HuH-7.5 (cell line): Measurements from ENCODE around the gene NUDT14.

Source experiments
- DNase-seq: peaks from one replicate; pipeline ENCODE4 v3.0.0; 2011; ENCODE audit warnings: low spot score

Gene NUDT14

GRCh38 chr14:105158794-105159193 is 22.3 kb downstream of the NUDT14 start:
- no peak for DNase-seq

DNA sequence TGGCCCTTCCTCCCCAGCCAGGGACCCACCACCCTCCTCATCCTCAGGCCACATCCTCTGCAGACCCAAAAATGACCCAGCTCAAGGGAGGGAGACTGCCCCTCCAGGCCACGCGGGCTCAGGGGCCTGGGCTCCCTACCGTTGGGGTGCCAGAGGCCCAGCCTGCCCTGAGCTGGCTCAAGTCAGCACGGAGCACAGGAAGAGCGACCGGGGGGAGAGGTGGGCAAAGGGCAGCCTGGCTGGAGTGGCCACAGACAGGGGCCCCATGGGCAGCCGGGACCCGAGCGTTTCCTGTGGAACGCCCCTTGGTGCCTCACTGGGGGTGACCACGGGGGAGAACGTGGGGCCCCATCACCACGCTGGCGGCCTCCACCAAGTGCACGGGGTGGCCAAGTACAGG is 23.2 kb downstream of the NUDT14 start:
- DNase-seq, result no peak

DNA sequence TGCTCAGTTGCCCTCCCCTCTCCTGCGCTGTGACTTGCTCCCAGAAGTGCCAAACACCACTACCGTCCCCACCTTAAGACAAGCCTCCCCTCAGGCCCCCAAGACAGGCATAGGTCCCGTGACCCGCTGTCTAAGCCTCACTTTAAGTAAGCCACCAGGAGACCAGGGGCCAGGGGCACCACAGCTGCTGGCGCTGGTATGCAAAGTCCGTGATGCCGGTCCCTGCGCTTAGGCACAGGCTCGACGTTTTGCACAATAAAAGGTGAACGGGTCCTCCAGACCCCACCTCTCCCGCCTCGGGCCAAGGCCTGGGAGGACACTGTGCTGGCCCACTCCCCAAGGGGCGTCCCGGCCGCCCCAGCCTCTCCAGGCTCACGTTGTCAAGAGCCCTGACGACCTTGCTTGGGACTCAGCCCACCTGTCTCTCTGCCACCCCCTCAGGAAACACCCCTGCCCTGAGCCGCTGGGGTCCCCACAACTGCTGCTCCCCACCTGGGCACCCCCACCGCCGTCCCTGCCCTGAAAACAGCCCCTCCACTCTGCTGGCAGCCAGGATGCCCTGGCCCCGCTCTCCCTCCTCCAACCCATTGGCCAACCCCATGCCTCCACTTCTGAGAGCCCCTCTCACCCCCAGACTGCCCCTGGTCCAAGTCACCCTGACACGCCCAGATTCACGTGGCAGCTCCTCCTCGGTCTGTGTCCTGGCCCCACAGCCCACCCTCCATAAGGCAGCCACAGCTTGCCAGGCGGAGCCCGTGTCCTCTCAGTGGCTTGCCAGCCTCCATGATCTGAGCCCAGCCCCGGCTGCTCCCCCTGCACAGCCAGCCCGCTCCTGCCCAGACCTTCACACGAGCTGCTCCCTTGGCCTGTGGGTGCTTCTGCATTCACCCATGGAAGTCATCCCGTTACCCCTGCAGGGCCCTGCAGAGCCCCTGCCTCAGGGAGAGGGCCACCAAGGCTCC is 24.4 kb downstream of the NUDT14 start:
- no peak for DNase-seq

DNA sequence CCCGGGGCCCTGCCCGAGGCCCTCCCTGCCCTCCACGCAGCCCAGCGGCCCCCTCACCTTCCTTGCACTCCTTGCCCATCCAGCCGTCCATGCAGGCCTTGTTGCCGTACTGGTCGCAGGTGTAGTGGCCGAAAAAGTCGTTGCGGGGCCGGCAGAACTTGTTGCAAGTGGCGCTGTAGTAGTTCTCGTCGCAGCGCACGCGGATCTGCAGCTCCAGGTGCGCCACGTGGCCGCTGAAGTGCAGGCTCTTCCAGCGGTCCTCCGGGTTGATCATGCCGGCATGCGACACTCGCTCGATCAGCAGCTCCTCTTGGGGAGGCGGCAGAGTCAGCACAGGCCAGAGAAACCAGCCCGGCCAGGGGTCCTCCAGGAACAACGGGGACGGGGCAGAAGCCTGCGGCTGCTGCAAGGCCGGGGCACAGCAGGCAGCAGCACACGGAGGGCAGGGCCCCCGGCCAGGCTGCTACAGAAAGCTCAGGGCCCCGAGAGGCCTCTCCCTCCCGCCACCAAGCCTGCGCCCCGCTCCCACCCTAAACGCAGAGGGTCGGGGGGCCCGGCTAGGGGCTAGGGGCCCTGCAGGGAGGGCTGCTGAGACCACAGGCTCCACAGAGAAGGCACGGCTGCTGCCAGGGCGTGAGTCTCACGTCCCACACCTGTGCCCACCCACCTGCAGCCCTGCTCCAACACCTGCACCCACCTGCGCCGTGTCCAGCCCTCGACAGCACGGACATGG is 25.3 kb downstream of the NUDT14 start:
- no peak for DNase-seq

DNA sequence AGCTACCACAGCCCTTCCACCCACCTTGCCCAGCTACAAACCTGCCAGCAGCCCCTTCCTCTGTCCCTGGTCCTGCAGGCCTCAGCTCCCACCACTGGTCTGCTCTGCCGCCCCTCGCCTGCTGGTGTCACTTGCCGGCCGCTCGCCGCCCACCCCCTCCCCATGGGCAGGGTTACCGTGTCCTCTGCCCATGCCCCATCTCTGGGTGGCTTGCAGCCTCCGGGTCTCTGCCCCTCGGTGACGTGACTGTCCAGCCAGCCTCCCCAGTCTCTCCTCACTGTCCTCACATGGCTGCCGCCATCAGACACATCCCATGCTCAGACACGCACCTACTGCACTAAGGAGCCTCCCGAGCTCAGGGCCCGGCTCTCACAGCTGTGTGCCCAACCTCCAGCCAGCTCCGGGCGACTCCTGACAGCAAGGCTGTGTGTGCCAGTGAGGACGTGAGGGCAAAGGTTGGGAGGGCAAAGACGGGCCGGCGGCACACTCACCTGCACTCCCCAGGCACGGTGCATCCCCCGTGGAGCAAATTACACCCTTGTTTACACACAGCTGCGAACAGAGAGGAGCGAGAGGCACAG is 26.0 kb downstream of the NUDT14 start:
- DNase-seq, result no peak

GRCh38 chr14:105154476-105154871 is 26.6 kb downstream of the NUDT14 start:
- no peak for DNase-seq

DNA sequence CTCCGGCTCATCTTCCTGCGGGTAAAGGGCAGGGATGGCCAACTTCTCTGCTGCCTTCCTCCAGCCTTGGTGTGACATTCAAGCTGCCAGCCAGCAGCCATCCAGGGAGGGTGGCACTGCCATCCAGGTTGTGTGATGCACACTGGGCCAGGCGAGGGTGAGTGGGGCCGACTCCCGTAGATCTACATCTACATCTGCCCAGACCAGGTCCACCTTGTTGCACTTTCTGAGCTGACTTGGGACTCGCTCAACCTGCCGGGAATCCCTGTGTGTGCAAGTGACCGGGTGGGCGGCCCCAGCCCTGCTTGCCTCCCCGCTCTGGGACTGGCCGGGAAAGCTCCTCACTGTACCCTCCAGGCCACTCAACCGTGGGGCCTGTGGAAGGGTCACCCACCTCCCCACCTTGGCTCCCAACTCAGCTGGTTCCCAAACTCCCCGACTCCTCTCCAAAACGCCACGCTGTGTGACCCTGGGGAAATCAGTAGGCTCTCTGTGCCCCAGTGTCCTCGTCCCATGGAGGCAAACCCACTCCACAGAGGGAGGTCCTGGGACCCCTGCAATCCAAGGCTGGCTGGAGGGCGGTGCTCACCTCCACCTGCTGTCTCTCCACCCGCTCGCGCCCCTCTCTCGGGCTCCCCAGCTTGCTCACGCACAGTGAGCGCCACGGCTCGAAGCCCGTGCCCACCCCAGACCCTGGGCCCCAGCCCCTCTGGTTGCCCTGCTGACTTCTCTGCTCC is 27.2 kb downstream of the NUDT14 start:
- no peak for DNase-seq

DNA sequence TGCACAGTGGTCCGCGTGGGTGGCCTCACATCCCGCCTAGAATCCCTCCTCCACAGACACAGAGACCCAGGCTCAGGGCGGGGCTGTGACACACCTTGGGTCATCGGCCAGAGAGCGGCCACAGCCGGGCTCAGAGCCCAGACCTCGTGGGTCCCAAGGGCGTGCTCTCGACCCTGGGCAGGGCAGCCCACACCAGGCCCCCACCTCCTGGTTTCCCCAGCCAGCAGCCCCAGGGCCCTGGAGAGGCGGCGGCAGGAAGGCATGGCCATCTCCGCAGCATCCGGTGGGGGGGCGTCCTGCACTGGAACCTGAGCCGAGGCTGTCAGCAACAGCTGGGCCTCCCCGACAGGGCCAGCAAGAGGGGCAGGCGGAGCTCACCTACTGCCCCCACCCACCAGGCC is 27.8 kb downstream of the NUDT14 start:
- DNase-seq, result no peak

DNA sequence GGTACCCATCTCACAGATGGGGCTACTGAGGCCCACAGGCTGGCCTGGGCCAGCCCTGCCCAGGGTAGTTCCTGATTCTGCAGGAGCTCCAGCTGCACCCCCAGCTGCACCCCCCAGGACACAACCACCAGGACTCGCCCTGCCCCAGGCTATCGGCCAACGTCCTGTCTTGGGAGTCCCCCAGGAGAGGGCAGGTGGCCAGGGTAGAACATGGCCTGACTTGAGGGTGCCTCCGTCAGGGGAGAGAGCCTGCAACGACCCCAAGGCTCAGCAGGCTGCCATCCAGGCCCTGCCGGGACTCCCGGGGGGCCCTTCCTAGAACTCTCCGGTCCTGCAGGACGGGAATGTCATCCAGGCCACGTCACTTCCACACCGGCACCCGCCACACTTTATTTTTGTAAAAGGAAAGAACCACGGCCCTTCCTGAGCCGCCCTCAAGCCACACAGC is 28.3 kb downstream of the NUDT14 start:
- DNase-seq, result no peak

GRCh38 chr14:105151838-105152793 is 29.0 kb downstream of the NUDT14 start:
- no peak for DNase-seq

DNA sequence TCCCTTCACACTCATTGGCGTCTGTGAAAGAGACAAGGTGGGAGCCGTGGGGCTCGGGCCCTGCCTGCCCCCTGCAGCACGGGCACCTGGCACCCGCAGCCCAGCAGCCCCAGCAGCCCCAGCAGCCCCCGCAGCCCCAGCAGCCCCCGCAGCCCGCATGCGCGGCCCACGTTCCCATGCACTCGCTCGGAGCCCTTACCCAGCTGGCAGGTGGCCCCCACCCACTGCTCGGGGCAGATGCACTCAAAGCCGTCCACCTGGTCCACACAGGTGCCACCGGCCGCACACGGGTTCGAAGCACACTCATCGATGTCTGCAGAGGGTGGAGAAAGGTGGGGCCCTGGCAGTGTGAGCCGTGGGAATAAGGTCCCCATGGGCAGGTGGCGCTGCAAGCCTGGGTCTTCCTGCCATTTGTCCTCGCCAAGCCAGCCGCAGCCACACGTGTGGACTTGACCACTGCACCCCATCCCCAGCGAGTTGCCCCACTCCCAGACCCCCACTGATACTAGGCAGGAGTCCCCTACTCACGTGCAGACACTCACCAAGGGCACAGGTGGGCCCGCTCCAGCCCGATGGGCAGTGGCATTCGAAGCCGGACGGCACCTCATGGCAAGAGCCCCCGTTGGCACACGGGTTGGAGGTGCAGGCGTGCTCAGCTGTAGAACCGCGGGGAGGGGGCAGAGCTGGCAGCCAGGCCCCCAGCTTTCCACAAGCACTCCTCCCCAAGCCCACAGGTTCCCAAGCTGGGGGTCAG is 29.9 kb downstream of the NUDT14 start:
- DNase-seq, result no peak

DNA sequence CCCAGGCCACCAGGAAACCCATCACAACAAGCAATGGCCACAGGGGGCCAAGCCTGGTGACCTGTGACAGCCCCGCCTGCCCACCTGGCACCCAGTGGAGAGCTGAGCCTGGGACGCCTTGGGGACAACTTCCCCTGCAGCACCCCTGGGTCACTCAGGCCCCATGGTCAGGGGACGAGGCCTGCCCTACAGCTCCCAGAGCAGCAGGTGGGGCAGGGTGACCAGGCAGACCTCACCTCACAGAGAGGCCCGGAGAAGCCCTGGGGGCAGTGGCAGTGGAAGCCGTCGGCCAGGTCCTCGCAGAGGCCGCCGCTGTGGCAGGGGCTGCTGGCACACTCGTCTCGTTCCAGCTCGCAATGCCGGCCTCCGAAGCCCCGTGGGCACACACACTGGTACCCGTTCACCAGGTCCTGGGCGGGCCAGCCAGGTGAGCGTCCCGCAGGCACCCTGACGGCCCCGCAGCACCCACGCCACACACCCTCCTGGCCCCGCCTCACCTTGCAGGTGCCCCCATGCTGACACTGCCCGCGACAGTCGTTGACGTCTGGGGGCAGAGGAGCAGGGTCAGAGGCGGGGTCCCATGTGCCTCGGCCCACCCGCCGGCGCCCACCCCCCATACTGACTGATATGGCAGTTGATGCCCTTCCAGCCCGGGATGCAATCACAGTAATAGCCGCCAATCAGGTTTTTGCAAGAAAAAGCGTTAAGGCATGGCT is 30.6 kb downstream of the NUDT14 start:
- no peak for DNase-seq

DNA sequence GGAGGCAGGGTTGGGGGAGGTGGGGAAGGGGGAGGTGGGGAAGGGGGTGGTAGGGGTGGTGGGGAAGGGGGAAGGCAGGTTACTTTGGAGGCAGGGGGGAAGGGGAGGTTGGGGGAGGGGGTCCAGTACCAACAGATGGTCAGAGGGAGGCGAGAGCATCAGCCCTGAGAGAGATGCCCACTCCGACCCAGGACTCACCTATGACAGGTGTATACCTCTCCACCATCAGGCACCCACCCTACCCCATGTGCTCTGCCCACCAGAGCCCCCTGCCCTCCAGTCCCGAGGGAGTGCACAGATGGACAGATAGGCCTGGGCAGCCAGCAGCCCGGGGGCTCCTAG is 31.1 kb downstream of the NUDT14 start:
- no peak for DNase-seq

DNA sequence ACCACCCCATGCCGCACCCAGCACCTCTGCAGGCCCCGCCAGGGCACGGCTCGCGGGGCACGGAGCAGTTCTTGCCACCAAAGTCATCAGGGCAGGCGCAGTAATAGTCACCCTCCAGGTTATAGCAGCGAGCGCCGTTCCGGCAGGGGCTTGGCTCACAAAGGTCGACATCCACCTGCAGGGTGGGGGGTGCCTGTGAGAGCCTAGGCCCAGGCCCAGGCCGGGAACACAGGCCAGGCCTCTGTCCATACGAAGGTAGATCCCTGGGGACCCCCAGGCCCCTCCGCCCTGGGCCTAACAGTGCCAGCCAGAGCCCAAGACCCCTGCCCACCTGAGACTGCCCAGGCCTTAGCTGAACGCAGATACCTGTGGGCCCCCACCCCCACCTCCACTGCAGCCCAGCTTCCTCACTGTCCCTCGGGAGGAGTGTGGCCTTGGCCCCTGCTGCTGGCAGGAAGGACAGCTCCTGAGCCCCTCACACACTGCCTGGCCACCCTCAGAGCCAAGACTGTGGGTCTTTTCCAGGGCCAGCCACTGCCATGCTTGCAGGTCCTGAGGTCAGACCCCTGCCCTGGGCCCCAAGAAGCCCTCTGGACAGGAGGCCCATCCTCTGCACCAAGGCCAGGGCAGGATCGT is 31.8 kb downstream of the NUDT14 start:
- no peak for DNase-seq

GRCh38 chr14:105148604-105149145 is 32.4 kb downstream of the NUDT14 start:
- DNase-seq, result no peak

- no peak for DNase-seq
These were observed 33.2 kb downstream of the NUDT14 start for GRCh38 chr14:105147671-105148603.

DNA sequence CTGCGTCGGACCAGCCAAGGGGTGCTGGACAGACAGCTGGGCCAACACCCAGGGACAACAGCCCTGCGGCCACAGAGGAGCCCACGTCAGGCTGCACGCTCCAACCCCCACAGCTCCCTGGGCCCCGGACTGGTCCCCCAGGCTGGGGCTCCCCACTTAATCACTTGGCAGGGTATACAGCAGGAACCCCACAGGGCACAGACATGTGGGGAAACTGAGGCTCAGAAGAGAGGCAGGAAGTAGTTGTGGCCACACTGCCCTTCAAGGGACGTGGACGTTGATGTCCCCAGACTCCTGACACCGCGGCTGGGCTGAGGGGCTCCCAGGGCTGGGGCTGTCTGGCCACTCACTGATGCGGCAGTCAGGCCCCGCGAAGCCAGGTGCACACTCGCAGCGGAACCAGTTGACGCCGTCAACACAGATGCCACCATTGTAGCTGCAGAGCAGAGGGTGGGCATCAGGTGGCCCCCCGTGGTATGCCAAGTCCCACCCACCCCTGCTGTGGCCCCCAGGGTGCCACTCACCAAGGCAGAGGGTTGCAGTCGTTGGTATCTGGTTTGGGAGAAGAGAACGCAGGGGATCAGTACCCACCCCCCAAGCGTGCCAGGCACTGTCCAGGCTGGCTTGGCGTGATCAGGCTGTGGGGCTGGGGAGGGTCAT is 34.0 kb downstream of the NUDT14 start:
- DNase-seq, result no peak
